HCT116 (cell line): ENCODE results near the gene R3HDM4. TPM values are rescaled to one million over a fixed set of nuclear protein-coding genes. Genes with fewer than 3 reads are reported as not detected.
A peak's percentile ranks its signal among the peaks of the same experiment; 100 is the strongest.

Experiments
- ATAC-seq: fragments of 200-7000 bp; cut with Tn5 transposase; 2 replicates; pipeline ENCODE4 v1.9.1; 2020; ENCODE audit warnings: mild to moderate bottlenecking, moderate library complexity
- BruUV-seq: library from RNA; stranded (reverse); fragments of 400-500 nt; replicated peaks from 2 replicates; lab custom pipeline; 2021; lab: Mats Ljungman, UMichigan
- CTCF ChIA-PET: fragments of 300-600 bp; sonication (Branson Sonifier 250); formaldehyde crosslinking; loops from one replicate; lab custom pipeline; 2021; ENCODE audit warnings: antibody characterized with exemption; lab: Charles Lee
- POLR2A ChIA-PET: fragments of 300-600, 350-600 bp; sonication (Branson Sonifier 250); formaldehyde crosslinking; loops from one replicate; lab custom pipeline; 2021; ENCODE audit warnings: antibody characterized with exemption; lab: Charles Lee
- RAD21 ChIA-PET, 2 experiments: fragments of 300-600 bp; sonication (Branson Sonifier 250); formaldehyde crosslinking; loops; one replicate each; lab custom pipeline; 2023; ENCODE audit warnings: low total read pairs in 2 of 2; ENCODE audit not compliant: uncharacterized antibody in 2 of 2, unreplicated experiment in 2 of 2, low non-redundant PET in 1 of 2; lab: Charles Lee
- DNase-seq: peaks from one replicate; pipeline ENCODE4 v3.0.0-alpha.2; 2010; ENCODE audit warnings: low read depth, low spot score
- H2AFZ ChIP-seq: fragments of 200-600 bp; shearing (Covaris generic), sonication (generic); 2 replicates; pipeline ENCODE4 v1.6.1; 2017; ENCODE audit warnings: low read depth, mixed run types, mixed read lengths, antibody characterized with exemption, low read length; ENCODE audit not compliant: poor library complexity, severe bottlenecking
- H3K27ac ChIP-seq: 2 replicates; pipeline ENCODE4 v1.5.1; 2012; ENCODE audit warnings: low read depth, low read length
- H3K27me3 ChIP-seq: fragments of 200-600 bp; sonication (generic); 2 replicates; pipeline ENCODE4 v1.6.1; 2016; ENCODE audit warnings: mixed run types, low read length, mixed read lengths; ENCODE audit not compliant: insufficient read depth
- H3K36me3 ChIP-seq, 2 experiments: fragments of 200-500 bp in 1 of 2; fragments of 200-600 bp in 1 of 2; sonication (Bioruptor generic) in 1 of 2; sonication (generic) in 1 of 2; 2 replicates each; pipeline versions ENCODE4 v1.5.1 to v1.6.1; 2014 to 2016; ENCODE audit warnings: low read length in 2 of 2, inconsistent platforms in 1 of 2, mixed read lengths in 1 of 2, mixed run types in 1 of 2; ENCODE audit not compliant: insufficient read depth in 2 of 2, control insufficient read depth in 1 of 2
- H3K4me1 ChIP-seq, 2 experiments: fragments of 200-600 bp in 1 of 2; sonication (generic) in 1 of 2; 2 replicates each; pipeline versions ENCODE4 v1.5.1 to v1.6.1; 2012 to 2017; ENCODE audit warnings: low read length in 2 of 2, inconsistent platforms in 1 of 2, mild to moderate bottlenecking in 1 of 2, mixed read lengths in 1 of 2, mixed run types in 1 of 2, moderate library complexity in 1 of 2; ENCODE audit not compliant: insufficient read depth in 2 of 2, control insufficient read depth in 1 of 2
- H3K4me2 ChIP-seq: fragments of 200-600 bp; sonication (generic); 2 replicates; pipeline ENCODE4 v1.6.1; 2017; ENCODE audit warnings: mixed run types, low read length, mixed read lengths
- H3K4me3 ChIP-seq, 2 experiments: fragments of 200-600 bp in 1 of 2; sonication (generic) in 1 of 2; replicated peaks in 1 of 2; 2 replicates each; pipeline ENCODE4 v1.5.1; 2011 to 2016; ENCODE audit warnings: low read length in 2 of 2, control low read depth in 1 of 2, low read depth in 1 of 2, mild to moderate bottlenecking in 1 of 2, mixed read lengths in 1 of 2, mixed run types in 1 of 2
- H3K79me2 ChIP-seq: fragments of 200-600 bp; sonication (generic); 2 replicates; pipeline ENCODE4 v1.6.1; 2017; ENCODE audit warnings: mild to moderate bottlenecking, mixed run types, low read length, moderate library complexity, mixed read lengths; ENCODE audit not compliant: insufficient read depth
- H3K9ac ChIP-seq: fragments of 200-600 bp; sonication (generic); 2 replicates; pipeline ENCODE4 v1.6.1; 2016; ENCODE audit warnings: low read length, mixed read lengths
- H3K9me2 ChIP-seq: fragments of 200-600 bp; sonication (generic), shearing (Covaris generic); 2 replicates; pipeline ENCODE4 v1.6.1; 2017; ENCODE audit warnings: mixed run types, mild to moderate bottlenecking, moderate library complexity; ENCODE audit not compliant: insufficient read depth
- H3K9me3 ChIP-seq, 2 experiments: fragments of 200-500 bp in 1 of 2; fragments of 200-600 bp in 1 of 2; sonication (Bioruptor generic) in 1 of 2; sonication (generic) in 1 of 2; 2 replicates each; pipeline ENCODE4 v1.6.1; 2014 to 2017; ENCODE audit warnings: low read length in 2 of 2, mixed read lengths in 2 of 2, inconsistent platforms in 1 of 2, low read depth in 1 of 2, mild to moderate bottlenecking in 1 of 2, mixed run types in 1 of 2, moderate library complexity in 1 of 2; ENCODE audit not compliant: control insufficient read depth in 1 of 2, insufficient read depth in 1 of 2
- H4K20me1 ChIP-seq: fragments of 200-600 bp; sonication (generic), shearing (Covaris generic); 2 replicates; pipeline ENCODE4 v1.6.1; 2017; ENCODE audit warnings: mixed run types, mild to moderate bottlenecking, moderate library complexity; ENCODE audit not compliant: insufficient read depth
- CBX3 ChIP-seq: IDR thresholded peaks from 2 replicates; pipeline ENCODE4 v1.6.1; 2012; ENCODE audit warnings: low read depth
- CEBPB ChIP-seq: IDR thresholded peaks from 2 replicates; pipeline ENCODE4 v1.6.1; 2012; ENCODE audit warnings: low read depth
- ELF1 ChIP-seq: IDR thresholded peaks from 2 replicates; pipeline ENCODE4 v1.6.1; 2012; ENCODE audit warnings: low read depth, borderline replicate concordance
- FOSL1 ChIP-seq: IDR thresholded peaks from 2 replicates; pipeline ENCODE4 v1.6.1; 2012; ENCODE audit warnings: low read depth
- JUND ChIP-seq: IDR thresholded peaks from 2 replicates; pipeline ENCODE4 v1.6.1; 2012
- POLR2A ChIP-seq: IDR thresholded peaks from 2 replicates; pipeline ENCODE4 v1.7.0; 2011; ENCODE audit warnings: borderline replicate concordance; ENCODE audit not compliant: insufficient read depth, insufficient read length; ENCODE audit errors: extremely low read depth
- POLR2AphosphoS5 ChIP-seq: IDR thresholded peaks from 2 replicates; pipeline ENCODE4 v1.6.1; 2011; ENCODE audit warnings: mild to moderate bottlenecking, low read depth, low read length, moderate library complexity
- RAD21 ChIP-seq: IDR thresholded peaks from 2 replicates; pipeline ENCODE4 v1.6.1; 2012; ENCODE audit warnings: low read depth, mild to moderate bottlenecking
- SIN3A ChIP-seq: IDR thresholded peaks from 2 replicates; pipeline ENCODE4 v1.6.1; 2012; ENCODE audit warnings: low read depth
- SP1 ChIP-seq: IDR thresholded peaks from 2 replicates; pipeline ENCODE4 v1.6.1; 2012; ENCODE audit warnings: low read depth
- SRF ChIP-seq: IDR thresholded peaks from 2 replicates; pipeline ENCODE4 v1.6.1; 2012; ENCODE audit warnings: low read depth
- TCF7L2 ChIP-seq: IDR thresholded peaks from 2 replicates; pipeline ENCODE4 v1.7.0; 2011; ENCODE audit warnings: borderline replicate concordance, inconsistent platforms; ENCODE audit not compliant: insufficient read depth, insufficient read length; ENCODE audit errors: extremely low read depth
- YY1 ChIP-seq: IDR thresholded peaks from 2 replicates; pipeline ENCODE4 v1.6.1; 2011; ENCODE audit warnings: low read length, low read depth, moderate library complexity, mild to moderate bottlenecking; ENCODE audit not compliant: insufficient replicate concordance; ENCODE audit errors: extremely low read depth
- intact Hi-C: fragments of 100-400 bp; cut with micrococcal nuclease; formaldehyde crosslinking; loops from 2 replicates; pipeline ENCODE4 v1.10.0; 2022
- total RNA-seq: library from RNA; stranded (reverse); gene quantifications from one replicate; pipeline ENCODE4 v1.2.1, GENCODE V29; 2021; ENCODE audit not compliant: unreplicated experiment
- TF ChIP-seq, protein P1 (sequence below): IDR thresholded peaks from 2 replicates; pipeline ENCODE4 v1.6.1; 2012
- TF ChIP-seq, protein P2 (sequence below): IDR thresholded peaks from 2 replicates; pipeline ENCODE4 v1.6.1; 2011; ENCODE audit warnings: mild to moderate bottlenecking, low read length, moderate library complexity; ENCODE audit not compliant: insufficient replicate concordance; ENCODE audit errors: extremely low read depth

R3HDM4 gene
- total RNA-seq, 1 experiment from 2014 or later: 92.3 TPM

DNA sequence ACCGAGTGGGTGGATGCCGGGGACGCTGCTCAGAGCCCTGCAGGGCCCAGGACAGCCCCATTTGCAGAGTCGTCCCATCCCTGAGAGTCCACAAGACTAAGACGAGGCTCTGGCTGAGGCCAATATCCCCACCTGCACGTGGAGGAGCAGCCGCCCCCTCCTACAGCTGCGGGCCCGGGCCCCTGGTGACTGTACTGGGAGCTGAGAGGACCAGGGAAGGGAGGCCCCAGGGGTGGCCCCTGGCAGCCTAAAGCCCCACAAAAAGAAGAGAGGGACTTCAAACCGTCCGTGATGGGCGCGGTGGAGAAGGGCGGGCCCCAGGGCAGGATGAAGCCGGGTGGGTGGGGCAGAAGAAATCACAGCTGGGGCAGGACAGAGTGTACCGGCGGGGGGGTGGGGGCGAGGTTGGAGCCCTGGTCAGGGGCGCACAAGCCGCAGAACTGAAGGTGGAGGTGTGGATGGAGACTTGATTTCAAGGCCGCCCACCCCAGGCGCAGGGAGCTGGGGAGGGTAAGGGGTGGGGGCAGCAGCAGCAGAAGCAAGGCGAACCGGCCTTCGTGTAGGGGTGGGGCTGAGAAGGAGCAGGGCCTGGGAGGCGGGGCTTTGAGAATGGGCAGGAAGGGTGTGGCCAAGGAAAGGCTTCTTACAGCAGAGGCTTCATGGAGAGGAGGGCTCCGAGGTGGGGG lies 40.6 kb downstream of the R3HDM4 start:
- no peaks in the 10 kb centered on the region for H4K20me1 ChIP-seq
- H3K27ac ChIP-seq: peak overlapping the region; percentile 75
- no peaks in the 10 kb centered on the region for H3K9me2 ChIP-seq
- intact Hi-C loops: no loop called here
- no peak for TF ChIP-seq FOSL1
- TF ChIP-seq TCF7L2: no peak
- no peak for TF ChIP-seq YY1
- TF ChIP-seq SP1: no peak
- no peak for TF ChIP-seq ELF1
- TF ChIP-seq CBX3: no peak
- no peak for TF ChIP-seq RAD21
- TF ChIP-seq SRF: no peak
- TF ChIP-seq, protein P1, sequence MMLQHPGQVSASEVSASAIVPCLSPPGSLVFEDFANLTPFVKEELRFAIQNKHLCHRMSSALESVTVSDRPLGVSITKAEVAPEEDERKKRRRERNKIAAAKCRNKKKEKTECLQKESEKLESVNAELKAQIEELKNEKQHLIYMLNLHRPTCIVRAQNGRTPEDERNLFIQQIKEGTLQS: no peak
- no peak for TF ChIP-seq CEBPB
- TF ChIP-seq POLR2A: no peak
- no peak for TF ChIP-seq SIN3A
- TF ChIP-seq, protein P2, sequence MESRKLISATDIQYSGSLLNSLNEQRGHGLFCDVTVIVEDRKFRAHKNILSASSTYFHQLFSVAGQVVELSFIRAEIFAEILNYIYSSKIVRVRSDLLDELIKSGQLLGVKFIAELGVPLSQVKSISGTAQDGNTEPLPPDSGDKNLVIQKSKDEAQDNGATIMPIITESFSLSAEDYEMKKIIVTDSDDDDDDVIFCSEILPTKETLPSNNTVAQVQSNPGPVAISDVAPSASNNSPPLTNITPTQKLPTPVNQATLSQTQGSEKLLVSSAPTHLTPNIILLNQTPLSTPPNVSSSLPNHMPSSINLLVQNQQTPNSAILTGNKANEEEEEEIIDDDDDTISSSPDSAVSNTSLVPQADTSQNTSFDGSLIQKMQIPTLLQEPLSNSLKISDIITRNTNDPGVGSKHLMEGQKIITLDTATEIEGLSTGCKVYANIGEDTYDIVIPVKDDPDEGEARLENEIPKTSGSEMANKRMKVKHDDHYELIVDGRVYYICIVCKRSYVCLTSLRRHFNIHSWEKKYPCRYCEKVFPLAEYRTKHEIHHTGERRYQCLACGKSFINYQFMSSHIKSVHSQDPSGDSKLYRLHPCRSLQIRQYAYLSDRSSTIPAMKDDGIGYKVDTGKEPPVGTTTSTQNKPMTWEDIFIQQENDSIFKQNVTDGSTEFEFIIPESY: no peak
- TF ChIP-seq JUND: no peak
- TF ChIP-seq POLR2AphosphoS5: no peak
- peak overlapping the region; percentile 40 for H3K9ac ChIP-seq
- ATAC-seq (peak; percentile 73), DNase-seq (peak; percentile 61)
- RAD21 ChIA-PET: no interaction called here
- peaks cover 5 to 18% of the 10 kb centered on the region in 2 experiments; a peak in 2 of 4 replicates for H3K36me3 ChIP-seq
- CTCF ChIA-PET: no interaction called here
- no peak overlapping the region for H3K4me3 ChIP-seq
- H3K4me1 ChIP-seq: peaks cover 19 to 36% of the 10 kb centered on the region in 2 experiments
- POLR2A ChIA-PET: interaction anchor here (1.4 kb wide), 1 partner anchor 21 kb away, joined by 5 read pairs; the partner anchor contains the start of genes MED16 and RNU6-9
- no TSS peak for BruUV-seq
- no peak overlapping the region for H2AFZ ChIP-seq
- H3K79me2 ChIP-seq: no peaks in the 10 kb centered on the region
- no peaks in the 10 kb centered on the region for H3K9me3 ChIP-seq
- peak overlapping the region; percentile 61 for H3K4me2 ChIP-seq
- no peaks in the 10 kb centered on the region for H3K27me3 ChIP-seq
